ENCODE measurements around the gene RAD50.
A peak's percentile ranks its signal among the peaks of the same experiment; 100 is the strongest.
"Not testable (repeated sequence)": the region's sequence is repeated elsewhere in the genome, so short reads cannot be mapped to it uniquely, and the experiment has no call there.

The RAD50 gene

DNA sequence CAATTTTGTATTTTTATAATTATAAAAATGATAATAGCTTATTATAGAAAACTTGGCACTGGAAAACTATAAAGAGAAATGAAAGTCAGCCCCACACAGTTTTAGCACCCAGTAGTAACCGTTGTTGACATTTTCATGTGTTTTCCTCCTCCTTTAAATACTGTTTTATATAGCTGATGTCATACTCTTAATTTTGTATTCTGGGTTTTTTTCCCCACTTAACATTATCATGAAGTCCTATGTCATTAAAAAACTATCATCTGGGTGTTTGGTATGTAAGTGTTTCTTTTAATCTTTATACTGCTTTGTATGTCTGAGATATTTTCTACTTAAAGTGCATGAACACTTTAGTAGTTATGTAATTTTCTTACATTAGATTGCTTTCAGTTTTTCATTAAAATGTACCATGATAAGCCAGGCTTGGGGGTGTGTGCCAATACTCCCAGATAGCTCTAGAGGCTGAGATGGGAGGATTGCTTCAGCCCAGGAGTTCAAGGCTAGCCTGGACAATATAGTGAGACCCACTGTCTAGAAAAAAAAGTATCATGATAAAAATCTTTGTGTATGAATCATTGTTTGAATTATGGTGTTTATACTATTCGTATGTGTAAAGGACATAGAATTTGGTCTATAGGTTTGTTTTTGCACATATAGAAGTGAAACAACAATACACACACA is 2.7 kb downstream of the RAD50 start:
- H2AFZ ChIP-seq (ENCODE audit: low read length, unreplicated experiment), result no peak overlapping the region
- peaks cover 57% of the 10 kb centered on the region for H3K79me2 ChIP-seq (ENCODE audit: control insufficient read depth, insufficient read depth, low read length, unreplicated experiment)
- no peak overlapping the region for H3K27ac ChIP-seq (ENCODE audit: low read depth, low read length)
- peaks cover 50% of the 10 kb centered on the region for H3K36me3 ChIP-seq (ENCODE audit: insufficient read depth, low read length)
- peak overlapping the region; percentile 95; the same call in 1 of the 2 replicates for H3K4me3 ChIP-seq (ENCODE audit: low read depth, low read length)
- peaks cover 4% of the 10 kb centered on the region for H3K4me1 ChIP-seq (ENCODE audit: control insufficient read depth, insufficient read depth, low read length, unreplicated experiment)
- H3K27me3 ChIP-seq (ENCODE audit: insufficient read depth, low read length), result no peaks in the 10 kb centered on the region

DNA sequence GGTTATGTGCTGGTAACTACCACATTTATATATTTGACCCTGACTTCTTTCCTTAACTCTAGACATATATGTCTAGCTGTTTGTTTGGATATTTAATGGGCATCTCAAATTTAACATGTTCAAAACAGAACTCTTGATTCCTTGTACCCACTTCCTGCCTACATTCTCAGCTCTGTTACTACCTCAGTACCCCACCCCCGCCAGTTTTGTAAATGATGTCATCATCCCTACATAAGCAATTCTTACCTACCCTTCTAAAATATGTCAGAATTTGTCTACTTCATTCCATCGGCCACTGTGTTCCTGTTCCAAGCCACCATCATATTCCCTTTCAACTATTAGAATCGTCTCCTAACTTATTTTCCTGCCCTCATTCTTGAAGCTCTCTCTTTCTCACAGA is 4.8 kb downstream of the RAD50 start:
- Histone ChIP-seq H3K79me2 (ENCODE audit: control insufficient read depth, insufficient read depth, low read length, unreplicated experiment) (peaks cover 59% of the 10 kb centered on the region), H3K4me3 (ENCODE audit: low read depth, low read length) (no peak overlapping the region), H3K27me3 (ENCODE audit: insufficient read depth, low read length) (no peaks in the 10 kb centered on the region), H2AFZ (ENCODE audit: low read length, unreplicated experiment) (no peak overlapping the region), H3K4me1 (ENCODE audit: control insufficient read depth, insufficient read depth, low read length, unreplicated experiment) (peaks cover 4% of the 10 kb centered on the region), H3K27ac (ENCODE audit: low read depth, low read length) (no peak overlapping the region), H3K36me3 (ENCODE audit: insufficient read depth, low read length) (peaks cover 57% of the 10 kb centered on the region)

DNA sequence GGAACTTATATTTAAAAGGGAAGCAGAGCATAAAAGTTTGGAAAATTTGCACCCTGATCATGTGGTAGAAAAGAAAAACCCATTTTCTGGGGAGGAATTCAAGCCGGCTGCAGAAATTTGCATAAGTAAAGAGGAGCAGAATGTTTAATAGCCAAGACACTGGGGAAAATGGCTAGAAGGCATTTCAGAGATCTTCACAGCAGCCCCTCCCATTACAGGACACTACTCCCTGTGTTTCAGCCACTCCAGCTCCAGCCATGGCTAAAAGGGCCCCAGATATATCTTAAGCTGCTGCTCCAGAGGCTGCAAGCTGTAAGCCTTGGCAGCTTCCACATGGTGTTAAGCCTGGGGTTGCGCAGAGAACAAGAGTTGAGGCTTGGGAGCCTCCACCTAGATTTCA is 7.8 kb downstream of the RAD50 start:
- H3K36me3 ChIP-seq (ENCODE audit: insufficient read depth, low read length), result peaks cover 55% of the 10 kb centered on the region
- H3K27ac ChIP-seq (ENCODE audit: low read depth, low read length), result not testable (repeated sequence)
- peaks cover 46% of the 10 kb centered on the region for H3K79me2 ChIP-seq (ENCODE audit: control insufficient read depth, insufficient read depth, low read length, unreplicated experiment)

DNA sequence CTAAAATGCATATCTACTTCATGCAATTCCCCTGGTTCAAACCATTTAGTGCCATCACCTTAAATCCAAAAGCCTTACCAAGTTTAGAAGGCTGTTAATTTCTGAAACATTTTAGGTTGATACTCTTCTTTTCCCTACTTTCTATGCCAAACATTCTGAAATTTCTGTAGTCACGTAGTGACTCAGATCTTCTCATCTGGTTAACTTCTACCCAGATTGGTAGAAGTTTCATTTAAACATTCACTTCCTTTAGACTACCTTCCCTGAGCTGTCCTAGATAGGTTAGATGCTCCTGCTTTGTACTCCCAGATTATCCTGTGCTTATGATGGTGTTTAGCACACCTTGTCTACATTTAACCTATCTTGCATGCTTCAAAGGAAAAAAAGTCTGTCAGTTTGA is 9.9 kb downstream of the RAD50 start:
- Histone ChIP-seq H3K4me1 (ENCODE audit: control insufficient read depth, insufficient read depth, low read length, unreplicated experiment) (no peaks in the 10 kb centered on the region), H3K27me3 (ENCODE audit: insufficient read depth, low read length) (no peaks in the 10 kb centered on the region), H3K79me2 (ENCODE audit: control insufficient read depth, insufficient read depth, low read length, unreplicated experiment) (peaks cover 29% of the 10 kb centered on the region), H3K36me3 (ENCODE audit: insufficient read depth, low read length) (peaks cover 35% of the 10 kb centered on the region), H3K27ac (ENCODE audit: low read depth, low read length) (no peak overlapping the region), H2AFZ (ENCODE audit: low read length, unreplicated experiment) (no peak overlapping the region), H3K4me3 (ENCODE audit: low read depth, low read length) (no peak overlapping the region)

More for the DNA sequence above, 7.8 kb downstream of the RAD50 start:
- not testable (repeated sequence) for H3K4me3 ChIP-seq (ENCODE audit: low read depth, low read length); H3K4me1 ChIP-seq (ENCODE audit: control insufficient read depth, insufficient read depth, low read length, unreplicated experiment); H2AFZ ChIP-seq (ENCODE audit: low read length, unreplicated experiment); H3K27me3 ChIP-seq (ENCODE audit: insufficient read depth, low read length)

DNA sequence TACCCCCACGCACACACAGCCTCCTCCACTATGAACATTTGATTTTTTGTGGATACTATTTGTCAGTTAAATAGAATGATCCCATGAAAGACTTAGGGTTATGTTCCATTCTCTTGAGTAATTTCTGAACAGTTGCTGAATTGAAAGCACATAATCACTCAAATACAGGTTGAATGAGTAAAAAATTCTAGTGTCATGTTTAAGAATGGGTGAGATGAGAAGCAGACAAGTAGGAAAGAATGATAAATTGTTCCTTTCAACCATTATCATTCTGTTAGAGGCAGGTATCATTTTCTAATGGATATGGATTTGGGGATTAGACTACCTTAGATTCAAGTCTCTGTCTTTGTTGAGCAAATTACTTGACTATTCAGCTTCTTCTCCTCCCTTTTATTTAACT is 19.3 kb downstream of the RAD50 start:
- H3K79me2 ChIP-seq (ENCODE audit: control insufficient read depth, insufficient read depth, low read length, unreplicated experiment), result no peaks in the 10 kb centered on the region
- no peak overlapping the region for H3K27ac ChIP-seq (ENCODE audit: low read depth, low read length)
- H3K4me3 ChIP-seq (ENCODE audit: low read depth, low read length), result no peak overlapping the region
- H3K27me3 ChIP-seq (ENCODE audit: insufficient read depth, low read length), result no peaks in the 10 kb centered on the region
- H3K4me1 ChIP-seq (ENCODE audit: control insufficient read depth, insufficient read depth, low read length, unreplicated experiment), result no peaks in the 10 kb centered on the region
- no peak overlapping the region for H2AFZ ChIP-seq (ENCODE audit: low read length, unreplicated experiment)
- peaks cover 35% of the 10 kb centered on the region for H3K36me3 ChIP-seq (ENCODE audit: insufficient read depth, low read length)

DNA sequence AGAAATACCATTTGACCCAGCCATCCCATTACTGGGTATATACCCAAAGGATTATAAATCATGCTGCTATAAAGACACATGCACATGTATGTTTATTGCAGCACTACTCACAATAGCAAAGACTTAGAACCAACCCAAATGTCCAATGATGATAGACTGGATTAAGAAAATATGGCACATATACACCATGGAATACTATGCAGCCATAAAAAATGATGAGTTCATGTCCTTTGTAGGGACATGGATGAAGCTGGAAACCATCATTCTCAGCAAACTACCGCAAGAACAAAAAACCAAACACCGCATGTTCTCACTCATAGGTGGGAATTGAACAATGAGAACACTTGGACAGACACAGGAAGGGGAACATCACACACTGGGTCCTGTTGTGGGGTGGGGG is 27.8 kb downstream of the RAD50 start:
- peaks cover 31% of the 10 kb centered on the region for H3K36me3 ChIP-seq (ENCODE audit: insufficient read depth, low read length)
- not testable (repeated sequence) for H2AFZ ChIP-seq (ENCODE audit: low read length, unreplicated experiment)

DNA sequence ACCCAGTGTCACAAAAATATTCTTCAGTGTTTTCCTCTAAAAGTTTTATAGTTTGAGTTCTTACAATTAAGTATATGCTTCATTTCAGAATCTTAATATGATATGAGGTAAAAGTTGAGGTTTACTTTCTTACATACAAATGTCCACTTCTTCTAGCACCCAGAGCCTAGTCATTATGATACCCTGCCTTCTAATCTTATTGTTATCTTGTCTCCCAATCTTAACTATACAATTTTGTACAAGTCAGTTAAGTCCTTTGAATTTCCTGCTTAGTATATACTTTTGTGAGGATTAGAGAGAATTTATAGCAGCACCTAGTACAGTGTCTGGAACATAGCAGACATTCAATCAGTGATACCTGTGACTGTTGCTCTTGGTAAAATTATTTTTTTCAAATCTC is 29.3 kb downstream of the RAD50 start:
- no peaks in the 10 kb centered on the region for H3K4me1 ChIP-seq (ENCODE audit: control insufficient read depth, insufficient read depth, low read length, unreplicated experiment)
- H3K27me3 ChIP-seq (ENCODE audit: insufficient read depth, low read length), result no peaks in the 10 kb centered on the region
- H3K27ac ChIP-seq (ENCODE audit: low read depth, low read length), result no peak overlapping the region
- no peak overlapping the region for H3K4me3 ChIP-seq (ENCODE audit: low read depth, low read length)
- H3K36me3 ChIP-seq (ENCODE audit: insufficient read depth, low read length), result peaks cover 34% of the 10 kb centered on the region
- H3K79me2 ChIP-seq (ENCODE audit: control insufficient read depth, insufficient read depth, low read length, unreplicated experiment), result no peaks in the 10 kb centered on the region
- no peak overlapping the region for H2AFZ ChIP-seq (ENCODE audit: low read length, unreplicated experiment)

More for the DNA sequence above, 27.8 kb downstream of the RAD50 start:
- H3K27ac ChIP-seq (ENCODE audit: low read depth, low read length); H3K4me1 ChIP-seq (ENCODE audit: control insufficient read depth, insufficient read depth, low read length, unreplicated experiment); H3K4me3 ChIP-seq (ENCODE audit: low read depth, low read length); H3K27me3 ChIP-seq (ENCODE audit: insufficient read depth, low read length); H3K79me2 ChIP-seq (ENCODE audit: control insufficient read depth, insufficient read depth, low read length, unreplicated experiment): not testable (repeated sequence)

DNA sequence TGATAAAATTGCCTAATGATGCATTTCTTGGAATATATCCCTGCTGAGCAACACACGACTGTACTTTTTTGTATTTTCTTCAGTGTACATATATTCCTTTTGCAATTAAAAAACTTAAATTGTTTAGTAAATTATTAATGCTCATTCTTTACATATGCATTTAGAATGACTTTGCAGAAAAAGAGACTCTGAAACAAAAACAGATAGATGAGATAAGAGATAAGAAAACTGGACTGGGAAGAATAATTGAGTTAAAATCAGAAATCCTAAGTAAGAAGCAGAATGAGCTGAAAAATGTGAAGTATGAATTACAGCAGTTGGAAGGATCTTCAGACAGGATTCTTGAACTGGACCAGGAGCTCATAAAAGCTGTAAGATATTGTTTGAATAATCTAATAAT is 32.7 kb downstream of the RAD50 start:
- no peak overlapping the region for H2AFZ ChIP-seq (ENCODE audit: low read length, unreplicated experiment)
- H3K36me3 ChIP-seq (ENCODE audit: insufficient read depth, low read length), result peaks cover 30% of the 10 kb centered on the region
- no peak overlapping the region for H3K27ac ChIP-seq (ENCODE audit: low read depth, low read length)
- no peaks in the 10 kb centered on the region for H3K4me1 ChIP-seq (ENCODE audit: control insufficient read depth, insufficient read depth, low read length, unreplicated experiment)
- no peak overlapping the region for H3K4me3 ChIP-seq (ENCODE audit: low read depth, low read length)
- H3K27me3 ChIP-seq (ENCODE audit: insufficient read depth, low read length), result no peaks in the 10 kb centered on the region
- H3K79me2 ChIP-seq (ENCODE audit: control insufficient read depth, insufficient read depth, low read length, unreplicated experiment), result no peaks in the 10 kb centered on the region

DNA sequence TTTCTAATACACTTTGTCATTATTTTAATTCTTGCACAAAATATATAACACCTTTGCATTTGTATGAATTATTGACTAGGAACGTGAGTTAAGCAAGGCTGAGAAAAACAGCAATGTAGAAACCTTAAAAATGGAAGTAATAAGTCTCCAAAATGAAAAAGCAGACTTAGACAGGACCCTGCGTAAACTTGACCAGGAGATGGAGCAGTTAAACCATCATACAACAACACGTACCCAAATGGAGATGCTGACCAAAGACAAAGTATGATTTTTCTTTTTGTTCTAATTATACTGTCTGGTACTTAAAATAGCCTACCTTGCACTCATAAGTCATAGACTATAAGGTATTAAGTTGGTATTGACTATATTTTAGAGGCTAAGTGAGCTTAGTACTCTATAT is 34.4 kb downstream of the RAD50 start:
- Histone ChIP-seq H3K36me3 (ENCODE audit: insufficient read depth, low read length) (peaks cover 43% of the 10 kb centered on the region), H3K4me1 (ENCODE audit: control insufficient read depth, insufficient read depth, low read length, unreplicated experiment) (no peaks in the 10 kb centered on the region), H3K27me3 (ENCODE audit: insufficient read depth, low read length) (no peaks in the 10 kb centered on the region), H3K79me2 (ENCODE audit: control insufficient read depth, insufficient read depth, low read length, unreplicated experiment) (no peaks in the 10 kb centered on the region), H3K4me3 (ENCODE audit: low read depth, low read length) (no peak overlapping the region), H2AFZ (ENCODE audit: low read length, unreplicated experiment) (no peak overlapping the region), H3K27ac (ENCODE audit: low read depth, low read length) (no peak overlapping the region)

DNA sequence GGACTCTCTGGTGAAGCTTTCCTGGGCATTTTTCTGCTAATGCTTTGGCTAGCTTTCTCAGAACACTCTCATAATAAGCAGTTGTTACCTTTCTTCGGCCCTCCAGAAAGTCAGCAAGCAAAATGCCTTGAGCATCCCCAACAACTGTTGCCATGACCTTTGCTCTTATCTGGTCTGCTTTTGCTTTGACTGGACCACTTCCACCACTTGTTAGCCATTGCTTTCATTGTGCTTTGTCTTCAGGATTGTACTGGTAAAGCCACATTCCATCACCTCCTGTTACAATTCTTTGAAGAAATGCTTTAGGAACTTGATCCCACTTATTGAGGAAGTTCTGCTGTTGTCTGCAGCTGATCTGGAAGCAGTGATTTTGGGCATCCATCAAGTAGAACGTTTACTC is 35.7 kb downstream of the RAD50 start:
- Histone ChIP-seq H3K36me3 (ENCODE audit: insufficient read depth, low read length) (peaks cover 54% of the 10 kb centered on the region), H2AFZ (ENCODE audit: low read length, unreplicated experiment) (no peak overlapping the region), H3K27me3 (ENCODE audit: insufficient read depth, low read length) (no peaks in the 10 kb centered on the region), H3K79me2 (ENCODE audit: control insufficient read depth, insufficient read depth, low read length, unreplicated experiment) (no peaks in the 10 kb centered on the region), H3K27ac (ENCODE audit: low read depth, low read length) (no peak overlapping the region), H3K4me1 (ENCODE audit: control insufficient read depth, insufficient read depth, low read length, unreplicated experiment) (no peaks in the 10 kb centered on the region), H3K4me3 (ENCODE audit: low read depth, low read length) (no peak overlapping the region)

DNA sequence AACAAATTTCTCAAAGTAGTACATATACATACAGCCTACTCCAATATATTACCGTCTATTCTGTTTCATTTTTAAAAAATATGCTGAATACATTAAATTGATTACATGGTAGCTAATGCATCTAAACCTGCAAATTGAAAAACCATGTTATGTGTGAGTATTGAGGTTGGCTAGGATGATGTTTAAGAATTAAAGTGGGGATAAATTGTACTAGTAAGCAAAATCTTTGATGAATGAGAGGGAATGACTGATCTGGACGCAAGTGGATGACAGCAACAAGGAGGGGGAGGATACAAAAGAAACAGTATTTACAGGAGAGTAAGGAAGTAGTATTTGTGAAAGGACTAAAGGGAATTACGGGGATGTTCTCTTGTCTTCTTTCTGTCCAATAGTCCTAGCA is 37.4 kb downstream of the RAD50 start:
- H2AFZ ChIP-seq (ENCODE audit: low read length, unreplicated experiment), result no peak overlapping the region
- no peaks in the 10 kb centered on the region for H3K79me2 ChIP-seq (ENCODE audit: control insufficient read depth, insufficient read depth, low read length, unreplicated experiment)
- H3K4me1 ChIP-seq (ENCODE audit: control insufficient read depth, insufficient read depth, low read length, unreplicated experiment), result no peaks in the 10 kb centered on the region
- H3K27me3 ChIP-seq (ENCODE audit: insufficient read depth, low read length), result no peaks in the 10 kb centered on the region
- no peak overlapping the region for H3K27ac ChIP-seq (ENCODE audit: low read depth, low read length)
- peaks cover 51% of the 10 kb centered on the region for H3K36me3 ChIP-seq (ENCODE audit: insufficient read depth, low read length)
- H3K4me3 ChIP-seq (ENCODE audit: low read depth, low read length), result no peak overlapping the region
